Measurements from ENCODE around the gene RFX5. TPM values are rescaled to one million over a fixed set of nuclear protein-coding genes. Genes with fewer than 3 reads are reported as not detected.
"Not testable (repeated sequence)": the region's sequence is repeated elsewhere in the genome, so short reads cannot be mapped to it uniquely, and the experiment has no call there.

The RFX5 gene
- total RNA-seq, 1 donor from 2014 or later, result 21.9 TPM

DNA sequence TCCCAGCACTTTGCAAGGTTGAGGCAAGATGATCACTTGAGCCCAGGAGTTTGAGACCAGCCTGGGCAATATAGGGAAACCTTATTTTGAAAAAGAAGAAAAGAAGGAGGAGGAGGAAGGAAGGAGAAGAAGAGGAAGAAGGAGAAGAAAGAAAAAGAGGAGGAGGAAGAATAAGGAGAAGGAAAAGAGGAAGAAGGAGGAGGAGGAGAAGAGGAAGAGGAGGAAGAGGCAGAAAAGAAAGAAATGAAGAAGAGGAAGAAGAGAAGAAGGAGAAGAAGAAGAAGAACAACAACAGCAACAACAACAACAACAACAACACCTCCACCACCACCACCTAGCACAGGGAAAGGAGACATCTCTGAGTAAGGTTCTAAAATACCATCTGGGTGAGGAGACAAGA lies 14.8 kb upstream of the RFX5 start:
- ATAC-seq, result no peak

- no peak for ATAC-seq
These were observed 9.6 kb upstream of the RFX5 start for GRCh38 chr1:151356696-151357095.

DNA sequence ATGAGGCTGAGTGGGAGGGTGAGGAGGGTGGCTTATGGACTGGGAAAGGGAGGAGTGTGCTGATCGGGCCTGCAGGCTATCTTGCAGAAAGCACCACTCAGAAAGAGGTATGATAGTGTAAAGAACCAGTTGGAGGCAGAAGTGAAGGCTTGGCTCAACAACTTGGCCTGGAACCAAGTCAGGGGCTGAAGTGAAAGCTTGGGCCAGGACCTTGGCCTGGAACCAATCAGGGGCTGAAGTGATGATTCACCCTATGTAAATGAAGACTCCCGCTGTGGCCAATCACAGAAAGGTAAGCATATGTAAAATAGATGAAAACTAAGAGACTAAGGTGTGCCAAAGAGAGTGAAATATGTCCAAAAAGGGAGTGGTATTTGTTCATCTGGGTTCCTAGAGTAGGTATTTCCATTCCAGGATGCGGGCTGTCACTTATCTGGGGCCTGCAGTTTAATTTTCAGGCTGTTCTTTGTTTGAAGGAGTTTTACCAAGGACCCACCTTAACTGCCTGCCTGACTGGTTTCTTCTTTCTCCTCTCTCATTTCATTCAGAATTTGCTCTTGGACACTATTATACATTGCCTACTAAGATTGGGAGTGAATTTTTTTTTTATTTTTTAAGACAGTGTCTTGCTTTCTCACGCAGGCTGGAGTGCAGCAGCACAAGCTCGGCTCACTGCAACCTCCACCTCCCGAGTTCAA lies 5.1 kb upstream of the RFX5 start:
- ATAC-seq, result peak; percentile 19

DNA sequence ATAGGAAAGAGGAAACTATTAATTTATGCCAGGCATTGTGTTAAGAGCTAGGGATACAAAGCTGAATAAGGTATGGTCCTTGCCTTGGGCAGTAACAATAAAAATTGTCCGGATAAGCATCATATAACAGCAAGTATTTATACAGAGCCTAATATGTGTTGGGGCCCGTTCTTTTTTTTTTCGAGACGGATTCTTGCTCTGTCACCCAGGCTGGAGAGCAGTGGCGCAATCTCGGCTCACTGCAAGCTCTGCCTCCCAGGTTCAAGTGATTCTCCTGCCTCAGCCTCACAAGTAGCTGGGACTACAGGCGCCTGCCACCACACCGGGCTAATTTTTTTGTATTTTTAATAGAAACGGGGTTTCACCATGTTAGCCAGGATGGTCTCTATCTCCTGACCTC lies 3.3 kb upstream of the RFX5 start:
- not testable (repeated sequence) for ATAC-seq

GRCh38 chr1:151347523-151348246 lies 633 bp upstream of the RFX5 start:
- no peak for ATAC-seq

- ATAC-seq, result no peak
These were observed 827 bp downstream of the RFX5 start for GRCh38 chr1:151346082-151346768.

DNA sequence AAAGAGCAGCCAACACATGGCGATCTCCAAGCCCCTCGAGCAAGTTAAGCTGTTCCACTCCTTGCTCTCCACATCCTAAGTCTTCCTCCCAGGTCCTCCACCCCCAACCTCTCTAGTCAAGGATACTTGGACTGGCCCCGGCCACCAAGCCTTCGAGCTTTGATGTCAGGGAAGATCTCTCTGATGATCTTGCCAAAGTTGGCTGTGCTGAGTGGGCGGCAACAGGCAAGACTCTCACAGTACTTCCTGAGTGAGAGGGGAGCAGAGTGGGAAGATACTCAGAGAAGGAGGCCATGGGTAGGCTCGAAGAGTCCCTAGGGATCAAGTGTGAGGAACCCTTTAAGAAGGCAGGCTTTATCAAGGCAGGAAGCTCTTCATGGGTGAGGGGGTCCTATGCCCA lies 2.8 kb downstream of the RFX5 start:
- no peak for ATAC-seq

DNA sequence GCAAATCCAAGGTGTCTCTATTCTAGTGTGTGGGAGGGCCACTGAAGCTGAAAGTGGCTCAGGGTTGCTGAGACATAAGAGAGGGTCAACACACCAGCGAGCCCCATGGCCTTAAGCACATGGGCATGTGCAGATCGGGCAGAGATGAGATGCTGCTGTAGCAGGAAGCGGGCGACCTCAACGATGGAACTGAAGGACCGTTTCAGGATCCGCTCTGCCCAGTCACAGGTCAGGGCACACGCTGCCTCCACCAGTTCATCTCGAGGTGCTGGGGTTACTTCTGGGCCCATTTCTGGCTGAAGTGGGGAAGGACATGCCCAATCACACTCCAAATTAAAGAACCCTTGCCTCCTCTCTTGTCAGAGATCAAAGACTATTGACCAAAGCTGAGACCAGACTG lies 3.5 kb downstream of the RFX5 start:
- ATAC-seq, result no peak

DNA sequence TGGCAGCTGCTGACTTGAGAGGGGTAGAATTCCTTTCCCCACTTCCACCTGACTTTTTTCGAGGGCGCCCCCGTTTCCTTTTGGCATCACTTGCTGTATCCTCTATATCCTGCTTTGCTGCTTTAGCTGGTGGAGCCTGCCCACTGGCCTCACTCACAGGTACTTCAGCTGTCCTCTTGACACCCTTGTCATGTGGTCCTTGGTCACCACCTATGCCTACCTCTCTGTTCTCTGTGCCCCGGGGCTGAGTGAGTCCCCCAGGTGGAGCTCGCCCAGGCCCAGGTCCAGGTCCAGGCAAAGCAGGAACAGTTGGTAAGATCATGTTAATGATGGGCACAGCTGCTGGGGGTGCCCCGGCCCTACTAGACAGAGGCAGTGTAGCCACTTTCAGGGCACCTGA lies 4.5 kb downstream of the RFX5 start:
- ATAC-seq, result no peak

GRCh38 chr1:151342021-151342420 lies 5.0 kb downstream of the RFX5 start:
- ATAC-seq, result no peak

GRCh38 chr1:151340870-151341754 lies 5.9 kb downstream of the RFX5 start:
- ATAC-seq, result peak; percentile 70

DNA sequence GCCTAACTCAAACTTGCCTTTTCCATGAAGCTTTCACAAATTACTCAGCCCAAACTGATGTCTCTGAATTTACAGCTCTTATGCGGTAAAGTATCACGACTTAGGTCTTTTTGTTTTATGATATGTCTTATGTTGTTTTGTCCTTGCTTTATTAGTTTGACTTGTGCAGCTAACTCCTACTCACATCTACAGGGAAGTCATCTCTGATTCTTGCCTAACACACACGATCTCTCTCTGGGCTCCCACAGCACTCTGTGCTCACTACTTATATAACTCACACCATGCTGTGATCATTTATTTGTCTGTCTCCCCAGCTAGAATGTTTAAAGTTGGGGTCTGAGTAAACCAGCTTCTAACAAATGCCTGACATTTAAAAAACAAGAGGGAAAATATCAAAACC lies 10.5 kb downstream of the RFX5 start:
- peak; percentile 26 for ATAC-seq

GRCh38 chr1:151334822-151335221 lies 12.2 kb downstream of the RFX5 start:
- ATAC-seq, result no peak

DNA sequence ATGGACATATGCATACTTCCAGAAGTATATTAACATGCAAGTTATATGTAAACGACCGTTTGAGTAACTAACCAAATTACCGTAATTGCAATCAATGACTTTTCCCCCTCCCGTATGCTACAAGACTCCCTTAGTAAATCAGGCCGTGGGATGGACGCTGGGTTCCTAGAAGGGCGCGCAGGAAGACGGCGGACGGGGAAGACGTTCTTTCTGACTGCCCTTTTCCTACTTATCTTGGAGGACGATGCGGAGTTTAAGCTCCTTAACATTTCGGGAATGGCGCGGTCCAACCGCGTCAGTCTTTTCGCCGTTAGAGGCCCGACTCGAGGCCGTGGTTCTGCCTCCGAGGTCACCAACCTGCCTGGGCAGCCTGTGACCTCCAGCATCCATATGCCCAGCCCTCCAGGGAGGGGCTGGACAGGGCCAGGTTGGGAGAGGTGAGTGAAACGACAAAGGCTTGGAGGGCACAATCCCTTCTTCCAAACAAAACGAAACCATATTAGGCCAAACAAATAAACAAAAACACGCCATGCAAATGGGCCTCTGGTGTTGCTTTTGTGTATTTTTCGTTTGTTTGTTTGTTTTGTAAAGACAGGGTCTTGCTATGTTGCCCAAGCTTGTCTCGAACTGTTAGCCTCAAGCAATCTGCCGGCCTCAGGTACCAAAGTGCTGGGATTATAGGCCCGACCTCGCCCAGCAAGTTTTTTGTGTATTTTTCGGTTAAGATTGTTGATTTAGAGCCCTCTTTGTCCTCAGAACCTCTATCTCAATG lies 19.0 kb downstream of the RFX5 start:
- peak; percentile 13 for ATAC-seq

DNA sequence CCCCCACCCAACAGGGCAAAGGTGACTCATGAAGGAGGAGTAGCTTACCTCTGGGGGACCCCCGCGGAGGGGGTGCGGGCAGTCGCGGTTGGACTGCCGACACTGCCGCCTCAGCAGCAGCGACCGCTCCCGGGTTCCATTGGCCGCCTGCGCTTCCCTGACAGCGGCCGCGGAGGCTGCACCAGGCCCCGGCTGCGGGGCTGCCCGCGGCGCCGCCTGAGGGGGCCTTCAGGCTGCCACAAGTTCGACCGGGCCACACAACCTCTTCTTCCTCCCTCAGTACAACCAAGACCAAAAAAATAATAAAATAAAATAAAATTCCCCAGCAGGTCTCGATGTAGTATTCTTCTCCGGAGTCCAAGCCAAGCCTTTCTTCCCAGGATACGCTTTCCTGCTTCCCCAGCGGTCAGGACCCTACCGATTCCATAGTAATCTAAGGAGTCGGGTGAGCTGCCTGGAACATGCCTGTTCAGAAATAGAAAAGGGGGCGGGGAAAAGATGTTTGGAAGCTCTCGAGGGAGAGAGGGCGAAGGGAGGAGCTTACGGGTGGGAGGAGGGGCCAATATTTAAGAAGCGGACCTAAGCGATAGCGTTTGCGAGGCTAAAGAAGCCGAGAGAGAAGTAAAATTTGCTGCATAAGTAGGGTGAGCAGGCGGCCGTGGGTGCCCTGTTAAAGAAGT lies 19.7 kb downstream of the RFX5 start, which contains the start of gene PI4KB:
Gene PI4KB, minus strand, starts transcription at position 194 of the 680 bp plus-strand sequence. CDS start 10,935 bp downstream, outside the sequence.
- peak; percentile 96 for ATAC-seq

GRCh38 chr1:151326619-151327222 lies 20.3 kb downstream of the RFX5 start:
- ATAC-seq, result peak; percentile 68

DNA sequence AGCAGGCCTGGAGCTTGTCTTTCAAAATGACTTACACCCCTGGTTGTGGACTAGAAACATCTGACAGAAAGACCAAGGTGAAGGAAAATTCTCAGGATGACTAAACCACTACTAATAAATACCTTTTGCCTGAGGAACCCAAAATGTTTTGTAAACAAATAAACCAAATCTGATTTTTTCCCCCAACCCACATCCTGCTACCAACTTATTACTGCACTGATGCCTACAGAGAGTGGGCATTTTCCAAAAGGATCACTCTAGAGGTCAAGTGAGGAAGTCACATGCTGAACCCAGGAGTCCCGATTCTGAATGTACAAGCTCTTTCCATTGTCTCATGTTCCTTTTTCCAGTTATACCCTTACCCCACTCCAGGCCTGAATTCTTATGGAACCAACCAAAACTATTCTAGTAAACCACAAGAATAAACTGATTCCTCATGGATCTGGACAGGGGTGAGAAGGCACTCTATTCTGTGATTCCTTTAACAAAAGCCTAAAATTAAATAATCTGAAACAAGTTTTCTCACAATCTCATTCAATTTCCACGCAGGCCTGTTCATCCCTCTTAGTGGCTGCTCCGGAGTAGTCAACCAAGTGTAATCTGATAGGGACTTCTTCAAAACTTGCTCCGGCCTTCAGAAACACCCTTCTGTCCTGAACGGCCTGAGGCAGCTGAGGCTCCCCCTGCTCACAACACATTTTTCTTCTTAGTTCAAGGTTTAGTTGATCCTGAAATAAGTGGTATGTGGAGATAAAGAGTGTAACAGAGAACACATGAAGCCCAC lies 21.2 kb downstream of the RFX5 start:
- no peak for ATAC-seq

- ATAC-seq, result no peak
These were observed 21.8 kb downstream of the RFX5 start for GRCh38 chr1:151325231-151325630.

DNA sequence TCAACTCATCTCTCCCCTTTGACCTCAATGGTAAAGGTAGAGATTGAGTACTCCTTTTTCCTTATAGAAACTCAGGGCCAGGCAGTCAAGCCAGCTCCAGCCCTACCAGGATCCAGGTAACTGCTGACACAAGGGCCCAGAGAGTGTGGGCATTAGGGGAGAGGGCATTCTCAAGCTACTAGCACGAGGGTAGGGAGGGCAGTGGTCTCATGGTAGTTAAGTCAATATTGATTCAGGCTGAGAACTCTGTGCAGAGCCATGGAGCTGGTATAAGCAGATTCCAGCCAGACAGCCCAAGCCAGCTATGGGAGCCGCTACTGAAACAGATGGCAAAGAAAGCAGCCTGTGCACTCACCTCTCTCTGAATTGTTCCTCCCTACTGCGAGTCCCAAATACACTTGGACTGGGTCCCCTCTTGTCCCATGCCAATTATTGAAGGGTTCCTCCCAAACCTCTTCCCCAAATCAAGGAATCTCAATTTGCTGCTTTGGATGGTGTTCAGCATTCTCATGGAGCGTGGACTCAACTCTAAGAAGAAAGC lies 22.6 kb downstream of the RFX5 start:
- no peak for ATAC-seq

DNA sequence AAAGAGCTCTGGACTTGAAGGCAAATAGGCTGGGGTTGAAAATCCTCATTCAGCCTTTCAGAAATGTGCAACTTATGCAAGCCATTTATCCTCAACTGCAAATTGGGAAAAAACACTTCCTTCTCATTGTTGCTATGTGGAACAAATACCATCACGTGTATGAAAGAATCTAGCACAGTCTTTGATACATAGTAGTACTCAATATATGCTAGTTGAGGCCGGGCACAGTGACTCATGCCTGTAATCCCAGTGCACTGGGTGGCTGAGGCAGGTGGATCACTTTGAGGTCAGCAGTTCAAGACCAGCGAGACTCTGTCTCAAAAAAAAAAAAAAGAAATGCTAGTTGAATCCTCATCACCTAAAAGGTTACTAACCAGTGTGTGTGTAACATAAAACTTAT lies 28.1 kb downstream of the RFX5 start:
- peak; percentile 78 for ATAC-seq

Measured in esophagus mucosa (tissue), 1 donor.